HCT116 (cell line): ENCODE measurements around the gene AGTPBP1. TPM values are rescaled to one million over a fixed set of nuclear protein-coding genes. Genes with fewer than 3 reads are reported as not detected.
"Not testable (repeated sequence)": the region's sequence is repeated elsewhere in the genome, so short reads cannot be mapped to it uniquely, and the experiment has no call there.

Source experiments
- ATAC-seq: fragments of 200-7000 bp; cut with Tn5 transposase; 2 replicates; pipeline ENCODE4 v1.9.1; 2020; ENCODE audit warnings: mild to moderate bottlenecking, moderate library complexity
- BruUV-seq: library from RNA; stranded (reverse); fragments of 400-500 nt; replicated peaks from 2 replicates; lab custom pipeline; 2021; lab: Mats Ljungman, UMichigan
- CTCF ChIA-PET: fragments of 300-600 bp; sonication (Branson Sonifier 250); formaldehyde crosslinking; loops from one replicate; lab custom pipeline; 2021; ENCODE audit warnings: antibody characterized with exemption; lab: Charles Lee
- POLR2A ChIA-PET: fragments of 300-600, 350-600 bp; sonication (Branson Sonifier 250); formaldehyde crosslinking; loops from one replicate; lab custom pipeline; 2021; ENCODE audit warnings: antibody characterized with exemption; lab: Charles Lee
- RAD21 ChIA-PET, 2 experiments: fragments of 300-600 bp; sonication (Branson Sonifier 250); formaldehyde crosslinking; loops; one replicate each; lab custom pipeline; 2023; ENCODE audit warnings: low total read pairs in 2 of 2; ENCODE audit not compliant: uncharacterized antibody in 2 of 2, unreplicated experiment in 2 of 2, low non-redundant PET in 1 of 2; lab: Charles Lee
- DNase-seq: peaks from one replicate; pipeline ENCODE4 v3.0.0-alpha.2; 2010; ENCODE audit warnings: low read depth, low spot score
- H2AFZ ChIP-seq: fragments of 200-600 bp; shearing (Covaris generic), sonication (generic); 2 replicates; pipeline ENCODE4 v1.6.1; 2017; ENCODE audit warnings: low read depth, mixed run types, mixed read lengths, antibody characterized with exemption, low read length; ENCODE audit not compliant: poor library complexity, severe bottlenecking
- H3K27ac ChIP-seq: 2 replicates; pipeline ENCODE4 v1.5.1; 2012; ENCODE audit warnings: low read depth, low read length
- H3K27me3 ChIP-seq: fragments of 200-600 bp; sonication (generic); 2 replicates; pipeline ENCODE4 v1.6.1; 2016; ENCODE audit warnings: mixed run types, low read length, mixed read lengths; ENCODE audit not compliant: insufficient read depth
- H3K36me3 ChIP-seq, 2 experiments: fragments of 200-500 bp in 1 of 2; fragments of 200-600 bp in 1 of 2; sonication (Bioruptor generic) in 1 of 2; sonication (generic) in 1 of 2; 2 replicates each; pipeline versions ENCODE4 v1.5.1 to v1.6.1; 2014 to 2016; ENCODE audit warnings: low read length in 2 of 2, inconsistent platforms in 1 of 2, mixed read lengths in 1 of 2, mixed run types in 1 of 2; ENCODE audit not compliant: insufficient read depth in 2 of 2, control insufficient read depth in 1 of 2
- H3K4me1 ChIP-seq, 2 experiments: fragments of 200-600 bp in 1 of 2; sonication (generic) in 1 of 2; 2 replicates each; pipeline versions ENCODE4 v1.5.1 to v1.6.1; 2012 to 2017; ENCODE audit warnings: low read length in 2 of 2, inconsistent platforms in 1 of 2, mild to moderate bottlenecking in 1 of 2, mixed read lengths in 1 of 2, mixed run types in 1 of 2, moderate library complexity in 1 of 2; ENCODE audit not compliant: insufficient read depth in 2 of 2, control insufficient read depth in 1 of 2
- H3K4me2 ChIP-seq: fragments of 200-600 bp; sonication (generic); 2 replicates; pipeline ENCODE4 v1.6.1; 2017; ENCODE audit warnings: mixed run types, low read length, mixed read lengths
- H3K4me3 ChIP-seq, 2 experiments: fragments of 200-600 bp in 1 of 2; sonication (generic) in 1 of 2; replicated peaks in 1 of 2; 2 replicates each; pipeline ENCODE4 v1.5.1; 2011 to 2016; ENCODE audit warnings: low read length in 2 of 2, control low read depth in 1 of 2, low read depth in 1 of 2, mild to moderate bottlenecking in 1 of 2, mixed read lengths in 1 of 2, mixed run types in 1 of 2
- H3K79me2 ChIP-seq: fragments of 200-600 bp; sonication (generic); 2 replicates; pipeline ENCODE4 v1.6.1; 2017; ENCODE audit warnings: mild to moderate bottlenecking, mixed run types, low read length, moderate library complexity, mixed read lengths; ENCODE audit not compliant: insufficient read depth
- H3K9ac ChIP-seq: fragments of 200-600 bp; sonication (generic); 2 replicates; pipeline ENCODE4 v1.6.1; 2016; ENCODE audit warnings: low read length, mixed read lengths
- H3K9me2 ChIP-seq: fragments of 200-600 bp; sonication (generic), shearing (Covaris generic); 2 replicates; pipeline ENCODE4 v1.6.1; 2017; ENCODE audit warnings: mixed run types, mild to moderate bottlenecking, moderate library complexity; ENCODE audit not compliant: insufficient read depth
- H3K9me3 ChIP-seq, 2 experiments: fragments of 200-500 bp in 1 of 2; fragments of 200-600 bp in 1 of 2; sonication (Bioruptor generic) in 1 of 2; sonication (generic) in 1 of 2; 2 replicates each; pipeline ENCODE4 v1.6.1; 2014 to 2017; ENCODE audit warnings: low read length in 2 of 2, mixed read lengths in 2 of 2, inconsistent platforms in 1 of 2, low read depth in 1 of 2, mild to moderate bottlenecking in 1 of 2, mixed run types in 1 of 2, moderate library complexity in 1 of 2; ENCODE audit not compliant: control insufficient read depth in 1 of 2, insufficient read depth in 1 of 2
- H4K20me1 ChIP-seq: fragments of 200-600 bp; sonication (generic), shearing (Covaris generic); 2 replicates; pipeline ENCODE4 v1.6.1; 2017; ENCODE audit warnings: mixed run types, mild to moderate bottlenecking, moderate library complexity; ENCODE audit not compliant: insufficient read depth
- ELF1 ChIP-seq: IDR thresholded peaks from 2 replicates; pipeline ENCODE4 v1.6.1; 2012; ENCODE audit warnings: low read depth, borderline replicate concordance
- EZH2phosphoT487 ChIP-seq: fragments of 200-600 bp; IDR thresholded peaks from 2 replicates; pipeline ENCODE4 v1.6.1; 2018; ENCODE audit warnings: antibody characterized with exemption, borderline replicate concordance
- MAX ChIP-seq: IDR thresholded peaks from 2 replicates; pipeline ENCODE4 v1.6.1; 2012
- SIN3A ChIP-seq: IDR thresholded peaks from 2 replicates; pipeline ENCODE4 v1.6.1; 2012; ENCODE audit warnings: low read depth
- SRF ChIP-seq: IDR thresholded peaks from 2 replicates; pipeline ENCODE4 v1.6.1; 2012; ENCODE audit warnings: low read depth
- TCF7L2 ChIP-seq: IDR thresholded peaks from 2 replicates; pipeline ENCODE4 v1.7.0; 2011; ENCODE audit warnings: borderline replicate concordance, inconsistent platforms; ENCODE audit not compliant: insufficient read depth, insufficient read length; ENCODE audit errors: extremely low read depth
- ZBTB33 ChIP-seq: IDR thresholded peaks from 2 replicates; pipeline ENCODE4 v1.6.1; 2011; ENCODE audit warnings: mild to moderate bottlenecking, low read length, moderate library complexity; ENCODE audit not compliant: insufficient replicate concordance; ENCODE audit errors: extremely low read depth
- intact Hi-C: fragments of 100-400 bp; cut with micrococcal nuclease; formaldehyde crosslinking; loops from 2 replicates; pipeline ENCODE4 v1.10.0; 2022
- total RNA-seq: library from RNA; stranded (reverse); gene quantifications from one replicate; pipeline ENCODE4 v1.2.1, GENCODE V29; 2021; ENCODE audit not compliant: unreplicated experiment

Gene AGTPBP1
- total RNA-seq, 1 experiment from 2014 or later: 17.4 TPM

- intact Hi-C loops, H3K9me3 ChIP-seq, H3K4me1 ChIP-seq, H3K4me2 ChIP-seq, RAD21 ChIA-PET, H3K4me3 ChIP-seq, CTCF ChIA-PET, POLR2A ChIA-PET, H3K9me2 ChIP-seq, H3K27ac ChIP-seq, H3K36me3 ChIP-seq, H3K79me2 ChIP-seq, ATAC-seq, H4K20me1 ChIP-seq, H3K27me3 ChIP-seq, H3K9ac ChIP-seq, DNase-seq, H2AFZ ChIP-seq, BruUV-seq: not testable (repeated sequence)
Measured at GRCh38 chr9:85719411-85719810, 22.3 kb downstream of the AGTPBP1 start.

GRCh38 chr9:85717818-85718217, 23.9 kb downstream of the AGTPBP1 start:
- H3K4me3 ChIP-seq, H3K27ac ChIP-seq, POLR2A ChIA-PET, H3K79me2 ChIP-seq, H3K9me2 ChIP-seq, CTCF ChIA-PET, H3K4me2 ChIP-seq, H2AFZ ChIP-seq, H3K4me1 ChIP-seq, H3K36me3 ChIP-seq, H3K9ac ChIP-seq, BruUV-seq, H3K9me3 ChIP-seq, H3K27me3 ChIP-seq, DNase-seq, RAD21 ChIA-PET, ATAC-seq, H4K20me1 ChIP-seq, intact Hi-C loops: not testable (repeated sequence)

- Histone ChIP-seq H3K4me2 (no peak overlapping the region), H3K9me3 (no peaks in the 10 kb centered on the region), H2AFZ (no peak overlapping the region), H3K4me3 (no peak overlapping the region), H3K79me2 (no peaks in the 10 kb centered on the region; the same call in 1 of the 2 replicates), H3K9me2 (no peaks in the 10 kb centered on the region), H3K4me1 (no peaks in the 10 kb centered on the region), H3K9ac (no peak overlapping the region), H4K20me1 (no peaks in the 10 kb centered on the region), H3K27ac (no peak overlapping the region), H3K27me3 (no peaks in the 10 kb centered on the region), H3K36me3 (no peaks in the 10 kb centered on the region)
- ChIA-PET POLR2A (no interaction called here), RAD21 (no interaction called here), CTCF (interaction anchor here (0.6 kb wide), 1 partner anchor 19 kb away, joined by 3 read pairs; no protein-coding TSS in a partner anchor)
- DNase-seq (no peak), ATAC-seq (no peak)
- no TSS peak for BruUV-seq
- intact Hi-C loops: no loop called here
- TF ChIP-seq ELF1 (no peak), MAX (no peak), ZBTB33 (no peak), EZH2phosphoT487 (no peak), SRF (no peak), TCF7L2 (no peak), SIN3A (no peak)
Measured at GRCh38 chr9:85717220-85717619, 24.5 kb downstream of the AGTPBP1 start.
